Left hindlimb (tissue), 1 donor: ENCODE measurements around the gene TNS1.

ENCODE experiments used
- DNase-seq: peaks from one replicate; pipeline ENCODE4 v3.0.0-alpha.2; 2018

The TNS1 gene

GRCh38 chr2:217928324-217929181, 74.2 kb downstream of the TNS1 start:
- no peak for DNase-seq

DNA sequence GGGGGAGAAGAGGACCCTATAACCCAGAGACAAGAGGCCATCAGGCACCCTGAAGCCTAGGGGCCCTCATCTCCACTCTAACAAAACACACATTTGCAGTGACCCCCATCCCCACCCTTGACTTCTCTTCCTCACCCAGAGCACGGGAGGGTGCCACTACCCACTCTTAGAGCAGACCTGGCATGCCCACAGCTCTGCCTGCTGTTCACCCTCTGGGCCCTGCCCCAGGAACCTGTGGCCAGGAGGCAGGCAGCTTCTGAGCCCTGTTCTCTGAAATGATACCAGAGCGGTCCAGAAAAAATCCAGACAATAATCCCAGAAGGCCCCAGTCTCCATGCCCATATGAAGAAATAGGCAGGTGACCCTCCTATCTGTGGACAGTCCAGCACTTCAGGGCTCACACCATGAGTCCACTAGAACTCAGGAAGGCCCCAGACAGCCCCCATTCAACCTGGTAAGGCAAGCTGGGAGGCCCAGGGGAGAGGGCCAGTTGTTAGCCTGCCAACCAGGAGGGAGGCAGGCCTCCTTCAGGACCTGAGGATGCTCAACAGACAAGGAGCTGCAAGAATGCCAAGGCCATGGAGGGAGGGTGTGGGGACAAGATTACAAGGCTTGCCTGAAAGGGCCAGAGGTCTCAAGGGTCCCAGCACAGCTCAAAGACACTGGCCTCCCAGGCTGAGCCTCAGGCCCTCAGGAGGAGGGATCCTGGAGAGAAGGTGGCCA, 75.0 kb downstream of the TNS1 start:
- DNase-seq = no peak

DNA sequence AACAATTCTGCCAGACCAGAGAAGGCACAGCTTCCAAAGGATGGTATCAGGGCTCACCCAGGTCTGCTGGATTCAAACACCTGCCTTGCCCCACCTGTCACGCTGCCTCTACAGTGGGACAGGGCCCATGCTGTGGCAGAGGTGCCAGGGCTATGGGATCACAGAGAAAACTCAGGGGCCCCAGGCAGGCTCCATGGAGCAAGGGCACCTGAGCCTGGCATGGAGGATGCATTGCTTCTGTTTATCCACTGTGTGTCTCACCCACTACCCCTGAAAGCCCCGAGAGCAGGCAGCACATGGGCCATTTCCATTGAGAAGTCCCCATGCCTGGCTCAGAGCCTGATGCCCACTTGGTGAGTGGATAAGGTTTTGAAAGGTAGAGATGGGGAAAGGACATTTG, 76.0 kb downstream of the TNS1 start:
- DNase-seq = no peak

GRCh38 chr2:217924346-217924901, 78.4 kb downstream of the TNS1 start:
- no peak for DNase-seq

DNA sequence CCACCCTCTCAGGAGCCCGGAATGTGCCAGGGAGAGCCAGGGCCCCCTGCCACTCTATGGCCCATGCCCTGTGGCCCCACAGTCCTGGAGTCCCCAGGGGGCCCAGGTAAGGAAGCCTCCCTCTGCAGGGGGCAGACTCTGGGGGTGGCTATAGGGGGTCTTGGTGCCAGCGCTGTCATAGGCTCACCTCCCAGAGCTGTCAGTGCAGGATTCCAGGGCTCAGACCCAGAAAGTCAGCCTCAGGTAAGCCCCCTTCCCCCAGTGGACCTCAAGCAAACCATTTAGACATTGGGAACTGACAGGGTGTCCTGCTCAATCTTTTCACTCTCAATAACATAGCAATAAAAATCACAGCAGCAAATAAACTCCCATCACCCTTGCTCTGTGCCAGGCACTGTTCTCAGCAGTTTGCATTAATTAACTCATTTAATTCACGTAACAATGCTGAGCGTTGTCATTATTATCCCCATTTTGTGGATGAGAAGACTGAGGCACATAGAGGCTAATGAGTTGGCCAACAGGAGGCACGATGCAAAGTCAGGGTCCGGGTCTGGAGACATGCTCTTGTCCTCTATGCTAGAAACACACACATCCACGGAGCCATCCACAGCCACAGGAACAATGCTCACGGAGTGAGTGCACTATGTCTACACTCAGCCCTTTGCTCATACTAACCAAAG, 79.6 kb downstream of the TNS1 start:
- DNase-seq = no peak

- no peak for DNase-seq
Observed at GRCh38 chr2:217922101-217923006, 80.4 kb downstream of the TNS1 start.

DNA sequence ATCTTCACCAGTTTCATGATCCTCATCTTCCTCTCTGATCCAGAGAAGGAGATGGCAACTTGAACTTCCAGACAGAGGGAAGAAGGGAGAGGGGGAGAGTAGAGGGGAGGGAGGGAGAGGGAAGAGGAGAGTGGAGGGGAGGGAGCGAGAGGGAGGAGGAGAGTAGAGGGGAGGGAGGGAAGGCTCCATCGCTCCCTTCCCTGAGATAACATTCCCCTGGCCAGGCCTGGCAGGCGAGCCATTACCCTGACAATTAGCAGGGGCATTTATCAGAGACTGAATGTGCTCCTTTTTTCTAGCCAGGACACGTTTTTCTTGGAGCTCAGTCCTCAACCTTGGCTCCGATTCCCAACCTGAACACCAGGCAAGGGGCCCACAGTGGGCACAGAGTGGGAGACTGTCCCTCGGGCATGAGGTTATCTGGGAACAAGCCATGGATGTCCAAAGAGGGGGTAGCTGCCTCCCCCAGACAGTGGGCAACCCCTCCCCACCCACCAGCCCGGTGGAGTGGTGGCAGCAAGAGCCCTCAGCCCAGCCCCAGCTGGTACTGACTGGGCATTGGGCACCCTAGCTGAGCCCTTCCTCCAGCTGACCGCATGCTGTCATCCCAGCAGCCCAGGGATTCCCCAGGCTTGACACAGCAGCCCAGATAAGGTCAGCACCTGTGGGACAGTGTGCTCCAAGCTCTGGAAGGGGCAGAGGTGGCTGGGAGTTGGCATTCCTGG, 81.8 kb downstream of the TNS1 start:
- DNase-seq = no peak

DNA sequence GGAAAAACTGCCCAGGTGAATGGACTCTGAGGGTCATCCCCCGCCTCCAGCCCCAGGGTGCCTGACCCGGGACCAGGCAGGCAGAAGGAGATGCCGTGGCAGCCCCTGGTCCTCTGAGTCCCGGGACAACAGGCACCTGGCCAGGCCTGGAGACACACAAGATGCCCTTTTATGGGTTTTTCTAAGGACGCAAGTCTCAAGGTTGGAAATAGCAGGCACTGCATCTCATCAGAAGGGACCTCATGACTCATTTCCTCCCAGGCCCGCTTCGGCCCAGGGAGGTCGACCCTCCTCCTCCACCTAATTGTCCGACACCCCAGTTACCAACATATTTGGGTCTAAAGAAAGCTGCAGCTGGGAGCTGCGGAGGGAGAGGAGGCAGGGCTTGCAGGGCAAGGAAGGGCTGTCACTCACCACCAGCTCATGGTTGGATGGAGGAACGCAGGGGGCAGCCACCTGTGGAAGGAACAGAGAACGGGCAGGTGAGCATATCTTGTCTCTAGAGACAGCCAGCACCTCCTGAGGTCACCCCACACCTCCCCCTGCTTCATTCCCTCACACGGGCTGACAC, 82.9 kb downstream of the TNS1 start:
- DNase-seq = no peak

- no peak for DNase-seq
Observed at GRCh38 chr2:217919204-217919603, 83.6 kb downstream of the TNS1 start.

DNA sequence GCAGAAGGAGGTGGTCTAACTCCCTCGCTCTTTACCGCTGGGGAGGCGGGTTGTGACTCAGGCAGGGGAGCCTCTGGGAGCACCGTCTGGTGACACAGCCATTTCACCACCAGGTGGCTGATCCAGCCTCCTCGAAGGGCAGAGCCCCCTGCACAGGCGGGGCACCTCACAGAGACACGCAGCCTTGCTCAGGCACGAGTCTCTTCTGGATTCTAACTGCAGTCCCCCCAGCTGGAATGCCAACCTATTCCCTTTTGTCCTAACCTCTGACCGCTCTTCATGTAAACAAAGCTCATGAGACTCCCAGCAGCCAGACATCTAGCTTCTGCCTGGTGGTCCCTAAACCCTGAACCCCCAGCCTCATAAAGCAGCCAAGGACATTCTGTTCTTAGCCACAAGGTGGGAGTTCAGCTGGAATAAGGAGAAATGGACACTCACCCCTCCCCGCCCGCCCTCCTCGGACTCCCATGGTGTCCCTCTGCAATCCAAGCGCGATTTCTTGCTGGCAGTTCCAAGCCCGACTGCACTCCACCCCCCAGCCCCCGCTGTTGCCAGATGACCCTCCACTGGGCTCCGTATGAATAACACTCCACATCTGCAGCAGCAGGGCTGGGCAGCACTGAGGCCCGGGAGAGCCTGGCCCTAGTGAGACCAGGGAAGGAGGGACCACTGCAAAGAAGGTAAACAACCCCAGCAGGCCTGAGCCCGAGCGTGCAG, 84.3 kb downstream of the TNS1 start:
- no peak for DNase-seq

DNA sequence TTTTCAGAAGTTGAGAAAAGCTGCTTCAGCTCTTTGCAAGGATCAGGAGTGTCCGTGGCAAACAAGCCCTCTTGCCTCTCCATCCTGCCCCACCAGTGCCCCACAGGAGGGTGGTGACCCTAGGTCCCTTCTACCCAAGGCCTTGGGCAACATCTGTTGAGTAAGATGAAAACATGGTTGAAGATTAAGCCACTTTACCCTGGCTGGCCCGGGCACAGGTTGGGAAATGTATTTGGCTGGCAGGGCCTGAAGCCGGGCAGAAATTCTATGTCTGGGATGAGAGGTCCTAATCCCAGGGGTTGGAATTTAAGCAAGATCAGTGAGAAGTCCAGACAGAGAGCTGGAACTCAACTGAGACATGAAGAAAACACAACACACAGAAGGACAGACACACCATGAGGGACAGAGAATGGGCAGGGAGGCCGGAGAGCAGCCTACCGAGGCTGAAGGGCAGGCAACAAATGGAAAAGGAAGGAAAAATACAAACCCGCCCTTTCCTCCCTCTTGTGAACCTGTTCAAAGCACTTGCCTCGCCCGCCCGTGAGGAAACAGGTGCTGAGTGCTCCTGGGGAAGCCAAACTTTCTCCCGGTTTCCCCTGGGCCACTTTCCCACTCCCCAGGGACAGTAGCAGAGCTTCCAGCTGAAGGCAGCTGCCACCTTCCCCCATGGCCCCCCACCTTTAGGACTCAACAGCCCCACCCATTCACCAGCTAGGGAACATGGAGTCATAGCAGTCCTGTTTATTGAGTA, 86.1 kb downstream of the TNS1 start:
- no peak for DNase-seq

DNA sequence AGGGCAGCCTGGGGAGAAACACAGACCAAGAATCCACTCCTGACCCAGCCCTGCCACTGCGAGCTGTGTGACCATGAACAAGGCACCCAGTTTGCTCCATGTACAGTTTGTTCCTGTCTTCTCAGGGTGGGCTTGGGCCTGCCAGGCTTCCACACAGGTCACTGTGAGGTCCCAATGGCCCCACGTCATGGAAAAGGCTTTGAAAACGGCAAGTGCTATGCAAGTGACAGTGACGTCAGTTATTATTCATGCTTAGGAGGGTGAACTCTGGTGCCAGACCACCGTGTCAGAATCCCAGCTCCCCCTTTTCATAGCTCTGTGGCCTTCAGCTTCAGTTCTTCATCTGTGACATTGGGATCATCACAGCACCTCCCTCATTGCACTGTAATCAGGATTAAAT, 87.1 kb downstream of the TNS1 start:
- no peak for DNase-seq

DNA sequence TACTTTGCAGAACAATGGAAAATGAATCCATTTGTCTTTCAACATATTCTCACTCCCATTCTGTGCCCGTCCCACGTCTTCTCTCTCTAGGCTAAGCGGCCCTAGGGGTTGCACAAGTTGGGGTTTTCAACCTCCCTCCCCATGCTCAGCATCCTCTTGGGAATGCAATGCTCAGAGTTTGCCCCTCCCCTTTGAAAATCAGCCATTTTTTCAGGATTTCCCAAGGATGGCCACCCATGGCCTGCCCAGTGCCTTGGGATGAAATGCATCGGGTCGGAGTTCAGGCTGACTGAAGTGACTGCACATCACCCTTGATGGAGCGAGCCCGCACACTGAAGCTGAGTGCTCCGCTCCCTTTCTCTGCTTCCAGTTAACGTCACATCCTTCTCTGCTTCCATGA, 87.9 kb downstream of the TNS1 start:
- no peak for DNase-seq

GRCh38 chr2:217914078-217914477, 88.7 kb downstream of the TNS1 start:
- no peak for DNase-seq

DNA sequence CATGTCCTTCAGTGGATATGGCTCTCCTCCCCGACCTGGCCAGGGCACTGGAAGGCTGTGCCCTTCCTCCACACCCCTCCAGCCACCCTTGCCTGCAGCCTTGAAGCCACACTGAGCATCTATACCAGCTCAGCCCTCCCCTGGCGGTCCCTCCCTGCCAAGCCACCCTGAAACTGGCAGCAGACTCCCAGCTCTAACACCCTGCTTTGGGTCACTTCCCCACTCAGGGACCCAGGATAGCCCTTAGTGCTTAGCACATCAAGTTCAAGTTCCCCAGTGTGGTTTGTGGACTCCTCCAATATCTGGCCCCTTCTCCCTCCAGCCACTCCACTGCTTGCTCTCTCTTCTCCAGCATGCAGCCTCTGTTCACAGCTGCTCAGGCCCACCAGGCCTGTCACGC, 89.4 kb downstream of the TNS1 start:
- no peak for DNase-seq

DNA sequence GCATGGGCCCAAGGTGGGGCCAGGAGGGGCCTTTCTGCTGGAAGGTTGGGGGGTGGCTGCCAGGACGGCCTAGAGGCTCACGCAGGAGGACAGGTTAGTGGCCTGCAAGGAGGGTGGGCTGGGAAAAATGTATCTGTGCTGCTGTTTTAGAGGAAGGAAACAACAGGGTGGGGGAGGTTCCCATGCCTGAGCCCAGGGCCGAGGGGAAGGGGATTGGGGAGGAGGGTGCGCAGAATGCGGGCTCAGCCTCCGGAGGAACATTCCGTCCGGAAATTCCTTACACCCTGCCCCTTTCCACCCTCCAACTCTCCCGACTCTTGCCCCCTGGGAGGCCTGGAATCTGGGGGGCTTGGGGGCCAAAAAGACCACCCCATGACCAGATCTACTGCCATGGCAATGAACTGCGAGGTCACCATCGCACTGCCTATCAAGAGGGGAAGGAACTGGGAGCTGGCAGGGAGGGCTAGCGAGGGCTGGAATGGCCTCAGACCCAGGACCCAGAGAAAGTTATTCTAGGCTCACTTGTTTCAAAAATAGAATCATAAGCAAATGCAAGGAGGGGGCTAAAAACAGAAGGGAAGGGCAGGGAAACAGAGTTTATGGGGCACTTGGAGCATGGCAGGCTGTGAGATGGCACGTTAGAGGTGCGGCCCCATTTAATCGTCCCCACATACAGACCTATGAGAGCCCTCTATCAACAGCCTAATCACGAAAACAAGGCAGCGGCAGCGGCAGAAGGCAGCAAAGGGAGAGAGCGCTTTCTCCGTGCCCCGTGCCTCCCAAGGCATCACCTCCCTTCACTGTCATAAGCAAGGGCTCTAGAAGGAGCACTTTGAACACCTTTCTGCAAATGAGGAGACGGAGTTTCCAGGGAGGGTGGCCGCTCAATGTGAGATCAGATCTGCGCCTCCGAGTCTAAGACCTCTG, 90.4 kb downstream of the TNS1 start:
- DNase-seq = no peak

- no peak for DNase-seq
Observed at GRCh38 chr2:217911283-217912097, 91.3 kb downstream of the TNS1 start.

DNA sequence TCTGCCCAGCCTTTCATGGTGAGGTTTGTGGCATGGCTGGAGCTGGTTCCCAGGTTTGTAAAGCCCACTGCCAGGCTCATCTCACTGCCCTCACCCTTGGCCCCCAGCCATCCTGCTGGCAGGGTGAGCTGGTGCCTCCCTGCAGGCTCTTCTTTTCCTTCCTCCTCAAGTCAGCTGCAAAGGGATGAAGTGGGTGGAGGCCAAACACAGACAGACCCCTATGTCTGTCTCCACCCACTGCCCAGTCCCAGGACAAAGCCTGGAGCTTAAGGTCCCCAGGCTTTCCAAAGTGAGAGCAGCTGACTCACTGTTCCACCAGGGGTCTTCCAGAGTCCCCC, 92.0 kb downstream of the TNS1 start:
- no peak for DNase-seq
